K562 (cell line): Measurements from ENCODE around the gene NOL11. TPM values are rescaled to one million over a fixed set of nuclear protein-coding genes. Genes with fewer than 3 reads are reported as not detected.
A peak's percentile ranks its signal among the peaks of the same experiment; 100 is the strongest.

Experiments
- ATAC-seq: fragments of 200-7000 bp; cut with Tn5 transposase; 3 replicates; pipeline ENCODE4 v1.9.1; 2020; ENCODE audit warnings: moderate library complexity
- BruUV-seq: library from RNA; stranded (reverse); fragments of 400-500 nt; replicated peaks from 2 replicates; lab custom pipeline; 2021; lab: Mats Ljungman, UMichigan
- CTCF ChIA-PET: fragments of 300-600 bp; formaldehyde crosslinking; extraction: SDS; loops from one replicate; lab custom pipeline; 2021; ENCODE audit warnings: low intra/inter-chr PET ratio; lab: Yijun Ruan, JAX
- POLR2A ChIA-PET: fragments of 300-600, 350-650 bp; sonication (Branson Sonifier 250); formaldehyde crosslinking; extraction: SDS; loops from one replicate; lab custom pipeline; 2021; ENCODE audit warnings: antibody characterized with exemption, inconsistent platforms; lab: Yijun Ruan, JAX
- DNase-seq, 4 experiments: peaks; one replicate each; pipeline versions ENCODE4 v3.0.0 to v3.0.0-alpha.2; 2011 to 2018; ENCODE audit warnings: low spot score in 3 of 4, mixed read lengths in 3 of 4; ENCODE audit errors: extremely low read depth in 1 of 4
- FAIRE-seq: peaks from 2 replicates; lab custom pipeline; 2011; peaks lifted over from hg19 to GRCh38; lab: Jason Lieb, UNC
- H2AFZ ChIP-seq: 2 replicates; pipeline ENCODE4 v1.6.0; 2011; ENCODE audit warnings: low read depth, low read length, control low read depth, inconsistent platforms
- H3K27ac ChIP-seq: fragments of 200-600 bp; 3 replicates; pipeline ENCODE4 v1.8.0; 2011; ENCODE audit warnings: low read depth, mild to moderate bottlenecking, control low read depth, inconsistent platforms, low read length, moderate library complexity, mixed read lengths; ENCODE audit errors: extremely low read depth
- H3K27me3 ChIP-seq, 2 experiments: fragments of 300-600 bp in 1 of 2; 2 replicates in 1 of 2; 3 replicates in 1 of 2; pipeline versions ENCODE4 v1.6.0 to v1.8.0; 2011; ENCODE audit warnings: inconsistent platforms in 2 of 2, low read length in 2 of 2, mild to moderate bottlenecking in 1 of 2, mixed read lengths in 1 of 2, moderate library complexity in 1 of 2; ENCODE audit not compliant: control insufficient read depth in 2 of 2, insufficient read depth in 2 of 2
- H3K36me3 ChIP-seq: fragments of 300-600 bp; 3 replicates; pipeline ENCODE4 v1.8.0; 2011; ENCODE audit warnings: mild to moderate bottlenecking, low read length, inconsistent platforms; ENCODE audit not compliant: control insufficient read depth, insufficient read depth
- H3K4me1 ChIP-seq, 2 experiments: fragments of 200-600 bp in 1 of 2; replicated peaks in 1 of 2; 2 replicates in 1 of 2; 3 replicates in 1 of 2; pipeline versions ENCODE4 v1.5.1 to v1.8.0; 2011; ENCODE audit warnings: inconsistent platforms in 2 of 2, low read length in 2 of 2, mild to moderate bottlenecking in 1 of 2, mixed read lengths in 1 of 2, moderate library complexity in 1 of 2; ENCODE audit not compliant: control insufficient read depth in 2 of 2, insufficient read depth in 2 of 2
- H3K4me2 ChIP-seq: 2 replicates; pipeline ENCODE4 v1.6.1; 2011; ENCODE audit warnings: low read length, control low read depth, inconsistent platforms, mixed read lengths; ENCODE audit not compliant: insufficient read depth
- H3K4me3 ChIP-seq: fragments of 200-600 bp; sonication (generic), shearing (Covaris generic); 2 replicates; pipeline ENCODE4 v1.5.1; 2016; ENCODE audit warnings: control low read depth, inconsistent platforms
- H3K79me2 ChIP-seq: fragments of 200-600 bp; 3 replicates; pipeline ENCODE4 v1.8.0; 2011; ENCODE audit warnings: low read length, inconsistent platforms; ENCODE audit not compliant: control insufficient read depth, insufficient read depth
- H3K9ac ChIP-seq, 2 experiments: 2 replicates each; pipeline versions ENCODE4 v1.6.0 to v1.6.1; 2011; ENCODE audit warnings: low read depth in 2 of 2, low read length in 2 of 2, control low read depth in 1 of 2, inconsistent platforms in 1 of 2, mild to moderate bottlenecking in 1 of 2, mixed read lengths in 1 of 2; ENCODE audit not compliant: insufficient read depth in 1 of 2
- H3K9me1 ChIP-seq: one replicate; pipeline ENCODE4 v1.6.0; 2011; ENCODE audit warnings: inconsistent platforms, mild to moderate bottlenecking, low read length, moderate library complexity; ENCODE audit not compliant: control insufficient read depth, insufficient read depth
- H3K9me3 ChIP-seq: replicated peaks from 2 replicates; pipeline ENCODE4 v1.5.1; 2011; ENCODE audit warnings: low read depth, low read length, inconsistent platforms; ENCODE audit not compliant: control insufficient read depth, insufficient read depth
- H4K20me1 ChIP-seq: replicated peaks from 2 replicates; pipeline ENCODE4 v1.6.1; 2011; ENCODE audit warnings: low read length, inconsistent platforms, mixed read lengths; ENCODE audit not compliant: control insufficient read depth, insufficient read depth
- MECOM ChIP-seq: fragments of 250-450 bp; sonication (Bioruptor Pico); IDR thresholded peaks from 2 replicates; pipeline ENCODE4 v1.8.0; 2022; ENCODE audit warnings: inconsistent platforms
- NKRF ChIP-seq: fragments of 450-650 bp; IDR thresholded peaks from 2 replicates; pipeline ENCODE4 v1.6.1; 2016; ENCODE audit warnings: borderline replicate concordance
- PKNOX1 ChIP-seq: fragments of 450-650 bp; IDR thresholded peaks from 2 replicates; pipeline ENCODE4 v1.6.1; 2016
- RCOR1 ChIP-seq, 2 experiments: IDR thresholded peaks; 2 replicates each; pipeline ENCODE4 v1.6.1; 2012; ENCODE audit warnings: low read depth in 2 of 2, low read length in 2 of 2, borderline replicate concordance in 1 of 2, improper control_type of control experiment in 1 of 2
- SLC30A9 ChIP-seq: fragments of 250-450 bp; sonication (Bioruptor Pico); IDR thresholded peaks from 2 replicates; pipeline ENCODE4 v1.8.0; 2022; ENCODE audit warnings: mild to moderate bottlenecking, moderate library complexity
- SMARCB1 ChIP-seq: IDR thresholded peaks from 2 replicates; pipeline ENCODE4 v1.6.1; 2011; ENCODE audit warnings: improper control_type of control experiment, low read depth; ENCODE audit not compliant: insufficient read length
- ZNF609 ChIP-seq: sonication (generic); formaldehyde crosslinking; IDR thresholded peaks from 2 replicates; pipeline ENCODE4 v1.8.1; 2023; ENCODE audit warnings: missing genetic modification reagents, mild to moderate bottlenecking, borderline replicate concordance
- WGBS: fragments of 100-300 bp; shearing (Covaris generic); methylation state at CpG from one replicate; pipeline ENCODE4 v1.1.6; 2016; ENCODE audit warnings: low coverage, mixed read lengths; ENCODE audit not compliant: insufficient coverage; ENCODE audit errors: missing lambda C conversion rate; 5-methylcytosine and 5-hydroxymethylcytosine counted together
- in situ Hi-C: fragments of 300-500 bp; cut with MboI; formaldehyde crosslinking; loops from 4 replicates; pipeline ENCODE4 v1.15.0; 2018; ENCODE audit warnings: inconsistent platforms, mixed read lengths
- intact Hi-C: fragments of 100-400 bp; cut with micrococcal nuclease; formaldehyde crosslinking; loops from 2 replicates; pipeline ENCODE4 v1.14.2; 2022
- polyA plus RNA-seq, 8 experiments: library from polyadenylated mRNA; depleted of rRNA in 4 of 8; stranded (reverse) in 5 of 8; unstranded in 3 of 8; fragments of >200 nt; fragmentation: Nextera tagmentation in 2 of 8; fragmentation: Illumina TruSeq in 1 of 8; extraction: Ambion mirVana in 2 of 8; extraction: Trizol in 1 of 8; gene quantifications; 2 replicates each; pipeline versions ENCODE4 v1.2.1 to v1.2.3, GENCODE V29; 2011 to 2014; ENCODE audit warnings: inconsistent platforms in 1 of 8, missing spikeins in 1 of 8
- total RNA-seq, 7 experiments: library from RNA; depleted of rRNA in 6 of 7; stranded (reverse); fragments of >200 nt in 6 of 7; fragmentation: Illumina TruSeq in 2 of 7; extraction: Trizol in 2 of 7; gene quantifications; 2 replicates each; pipeline versions ENCODE4 v1.2.1 to v1.2.3, GENCODE V29; 2011 to 2021; ENCODE audit warnings: low replicate concordance in 1 of 7

Gene NOL11
- total and polyA plus RNA-seq, 9 of the 15 experiments (the other 6 are each of a cell fraction or from before 2014, with no cell fraction given) = 61.1 to 175 (median 121) TPM

GRCh38 chr17:67733449-67733848 is 15.7 kb downstream of the NOL11 start:
- FAIRE-seq (no peak), DNase-seq (no peak), ATAC-seq (no peak)
- no peaks in the 10 kb centered on the region for H3K9me3 ChIP-seq
- CTCF ChIA-PET = interaction anchor here (0.6 kb wide), 1 partner anchor 643 kb away, joined by 4 read pairs; no protein-coding TSS in a partner anchor
- no peaks in the 10 kb centered on the region for H4K20me1 ChIP-seq
- H3K9me1 ChIP-seq = no peaks in the 10 kb centered on the region
- POLR2A ChIA-PET = interaction anchor here (0.7 to 1.2 kb wide), 3 partner anchors 12 to 18 kb away, joined by 3 to 7 read pairs (median 3); partner anchors contain the start of gene NOL11
- no peak overlapping the region for H3K4me2 ChIP-seq
- H3K36me3 ChIP-seq = peaks cover 92% of the 10 kb centered on the region
- no peak overlapping the region for H3K4me3 ChIP-seq
- 64% methylated on average over 2 of the region's 2 CpGs for WGBS
- H3K9ac ChIP-seq = no peak overlapping the region
- in situ Hi-C loops (no loop called here), intact Hi-C loops (no loop called here)
- no peaks in the 10 kb centered on the region for H3K27me3 ChIP-seq
- TF ChIP-seq SMARCB1 (no peak), SLC30A9 (CRISPR knock-in tag) (no peak), MECOM (CRISPR knock-in tag) (no peak), RCOR1 (IDR thresholded peaks at IDR 0.05; ENCODE audit: borderline replicate concordance in 1 of 2, low read depth in 2 of 2, low read length in 2 of 2) (no peak)
- peaks cover 13% of the 10 kb centered on the region; the same call in 2 of the 3 replicates for H3K79me2 ChIP-seq
- no peaks in the 10 kb centered on the region for H3K4me1 ChIP-seq
- BruUV-seq = no TSS peak
- no peak overlapping the region for H3K27ac ChIP-seq
- H2AFZ ChIP-seq = no peak overlapping the region

- intact Hi-C loops (no loop called here), in situ Hi-C loops (no loop called here)
- no TSS peak for BruUV-seq
- Histone ChIP-seq H3K9me3 (no peaks in the 10 kb centered on the region), H2AFZ (no peak overlapping the region), H3K9me1 (no peaks in the 10 kb centered on the region), H3K79me2 (peaks cover 13% of the 10 kb centered on the region; the same call in 2 of the 3 replicates), H3K9ac (no peak overlapping the region), H3K27me3 (no peaks in the 10 kb centered on the region), H3K4me2 (no peak overlapping the region), H4K20me1 (no peaks in the 10 kb centered on the region), H3K4me3 (no peak overlapping the region), H3K4me1 (no peaks in the 10 kb centered on the region), H3K27ac (no peak overlapping the region), H3K36me3 (peaks cover 92% of the 10 kb centered on the region)
- ATAC-seq (no peak), FAIRE-seq (no peak), DNase-seq (peak in 1 of 4 experiments; percentile 7)
- ChIA-PET POLR2A (interaction anchor here (3.4 kb wide), 1 partner anchor 7 kb away, joined by 17 read pairs; no protein-coding TSS in a partner anchor), CTCF (no interaction called here)
- WGBS = 64% methylated on average over 8 of the region's 8 CpGs
- TF ChIP-seq NKRF (no peak), ZNF609 (no peak), PKNOX1 (peak; percentile 42; the same call in 1 of the 2 replicates)
These were observed 19.4 kb downstream of the NOL11 start for GRCh38 chr17:67737145-67737544.
